Mammary epithelial cell (primary cell): ENCODE data around the gene CXorf49B.

Experiments used
- EZH2 ChIP-seq: IDR thresholded peaks from 2 replicates; pipeline ENCODE4 v1.6.1; 2012; ENCODE audit warnings: low read length, inconsistent platforms, borderline replicate concordance
- TF ChIP-seq, protein P1 (sequence below), 2 donors: IDR thresholded peaks in 1 of 2; conservative IDR thresholded peaks in 1 of 2; 2 replicates each; pipeline ENCODE4 v1.5.1; 2011 to 2012; ENCODE audit warnings: inconsistent platforms in 2 of 2, low read length in 2 of 2, mild to moderate bottlenecking in 2 of 2, control low read depth in 1 of 2, low read depth in 1 of 2; ENCODE audit not compliant: insufficient read depth in 1 of 2; ENCODE audit errors: extremely low read depth in 1 of 2

DNA sequence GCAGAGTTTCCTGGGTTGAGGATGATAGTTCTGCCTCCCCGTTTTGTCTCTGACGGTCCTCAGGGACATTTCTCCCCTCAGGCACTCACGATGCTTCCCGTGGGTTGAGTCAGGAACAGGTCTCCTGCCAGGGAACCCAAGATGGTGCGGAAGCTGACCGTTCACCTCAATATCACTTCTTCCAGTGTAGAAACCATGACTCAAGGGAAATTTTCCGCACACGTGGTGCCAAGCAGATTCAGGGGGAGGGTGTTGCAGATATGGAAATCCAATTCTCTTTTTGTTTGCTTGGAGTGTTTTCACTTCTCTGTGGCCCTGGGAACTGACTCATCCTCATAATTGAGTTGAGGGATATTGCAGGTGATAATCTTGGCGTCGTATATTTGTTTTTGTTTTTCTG lies 46.7 kb downstream of the CXorf49B start:
- TF ChIP-seq, protein P1, sequence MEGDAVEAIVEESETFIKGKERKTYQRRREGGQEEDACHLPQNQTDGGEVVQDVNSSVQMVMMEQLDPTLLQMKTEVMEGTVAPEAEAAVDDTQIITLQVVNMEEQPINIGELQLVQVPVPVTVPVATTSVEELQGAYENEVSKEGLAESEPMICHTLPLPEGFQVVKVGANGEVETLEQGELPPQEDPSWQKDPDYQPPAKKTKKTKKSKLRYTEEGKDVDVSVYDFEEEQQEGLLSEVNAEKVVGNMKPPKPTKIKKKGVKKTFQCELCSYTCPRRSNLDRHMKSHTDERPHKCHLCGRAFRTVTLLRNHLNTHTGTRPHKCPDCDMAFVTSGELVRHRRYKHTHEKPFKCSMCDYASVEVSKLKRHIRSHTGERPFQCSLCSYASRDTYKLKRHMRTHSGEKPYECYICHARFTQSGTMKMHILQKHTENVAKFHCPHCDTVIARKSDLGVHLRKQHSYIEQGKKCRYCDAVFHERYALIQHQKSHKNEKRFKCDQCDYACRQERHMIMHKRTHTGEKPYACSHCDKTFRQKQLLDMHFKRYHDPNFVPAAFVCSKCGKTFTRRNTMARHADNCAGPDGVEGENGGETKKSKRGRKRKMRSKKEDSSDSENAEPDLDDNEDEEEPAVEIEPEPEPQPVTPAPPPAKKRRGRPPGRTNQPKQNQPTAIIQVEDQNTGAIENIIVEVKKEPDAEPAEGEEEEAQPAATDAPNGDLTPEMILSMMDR (conservative IDR thresholded peaks at IDR 0.05 in 1 of 2, IDR thresholded peaks at IDR 0.05 in 1 of 2; ENCODE audit: extremely low read depth in 1 of 2, insufficient read depth in 1 of 2, low read depth in 1 of 2, low read length in 2 of 2), result no peak
- TF ChIP-seq EZH2, result no peak
